Activated CD4-positive, CD25-positive, alpha-beta regulatory T cell treated with anti-CD3 and anti-CD28 coated beads, Interleukin-2, amount 50 U/mL, for 16 hours (primary cell): ENCODE measurements around the gene KLHL29.

Experiments used
- DNase-seq: peaks from one replicate; pipeline ENCODE4 v3.0.0-alpha.2; 2020; ENCODE audit warnings: low read depth, low spot score

The KLHL29 gene

GRCh38 chr2:23615216-23616020, 230.4 kb downstream of the KLHL29 start:
- DNase-seq, result no peak

DNA sequence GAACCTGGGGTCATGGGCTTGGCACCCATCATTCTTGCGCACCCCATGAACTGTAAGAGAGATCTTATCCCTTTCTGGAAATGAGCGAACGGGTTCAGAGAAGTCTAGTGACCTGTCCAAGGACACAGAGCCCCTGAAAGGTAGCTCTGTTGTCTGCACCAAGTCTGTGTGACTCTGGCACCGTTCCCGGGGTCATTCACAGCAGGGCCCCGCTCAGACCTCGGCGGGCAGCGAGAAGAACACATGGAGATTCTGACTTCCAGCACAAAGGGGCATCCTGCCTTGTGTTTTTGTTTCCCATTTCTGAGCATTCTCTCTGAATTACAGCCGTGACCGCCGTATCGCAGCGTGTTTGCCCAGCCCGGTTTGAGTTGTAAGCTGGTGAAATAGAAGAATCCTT, 231.7 kb downstream of the KLHL29 start:
- DNase-seq, result no peak

DNA sequence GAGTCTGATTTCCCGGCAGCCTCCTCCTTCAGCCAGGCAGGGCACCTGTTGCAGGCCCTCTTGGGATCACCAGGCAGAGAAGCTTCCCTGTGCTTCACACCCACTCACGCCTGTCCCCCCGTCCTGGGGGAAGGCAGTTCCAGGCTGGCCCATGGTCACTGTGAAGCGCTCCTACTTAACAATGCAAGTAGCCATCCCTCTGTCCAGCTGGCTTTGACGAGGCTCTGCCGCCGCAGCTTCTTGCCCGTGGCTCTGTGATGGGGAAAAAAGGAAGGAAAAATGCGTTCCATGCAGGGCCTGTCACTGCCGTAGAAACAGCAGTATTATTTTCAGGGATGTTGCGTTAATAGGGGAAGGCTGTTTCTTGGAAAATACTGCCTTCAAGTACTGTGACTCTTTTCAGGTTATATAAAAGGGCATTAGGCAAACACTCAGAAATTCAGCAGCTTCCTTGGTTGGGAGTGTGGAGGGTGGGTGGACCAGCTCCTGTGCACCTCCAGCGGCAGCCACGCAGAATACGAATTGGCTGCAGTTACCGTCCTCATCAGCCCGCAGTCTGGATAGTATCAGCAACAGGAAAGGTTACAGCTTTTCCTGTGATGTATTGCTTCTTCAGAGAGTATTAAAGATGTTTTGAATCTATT, 232.3 kb downstream of the KLHL29 start:
- DNase-seq, result no peak

- DNase-seq, result no peak
These were observed 232.8 kb downstream of the KLHL29 start for GRCh38 chr2:23617811-23618215.

DNA sequence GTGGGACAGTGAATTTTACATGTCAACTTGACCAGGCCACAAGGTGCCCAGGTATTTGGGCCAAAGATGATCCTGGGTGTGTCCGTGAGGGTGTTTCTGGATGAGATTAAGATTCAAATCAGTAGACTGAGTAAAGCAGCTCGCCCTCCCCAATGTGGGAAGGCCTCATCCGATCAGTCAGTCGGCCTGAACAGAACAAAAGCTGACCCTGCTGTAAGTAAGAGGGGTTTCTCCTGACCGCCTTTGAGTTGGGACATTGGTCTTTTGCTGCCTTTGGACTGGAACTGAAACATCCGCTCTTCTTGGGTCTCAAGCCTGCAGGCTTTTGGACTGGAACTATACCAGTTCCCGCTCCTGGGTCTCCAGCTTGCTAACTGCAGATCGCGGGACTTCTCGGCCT, 233.3 kb downstream of the KLHL29 start:
- no peak for DNase-seq

GRCh38 chr2:23618794-23619530, 234.0 kb downstream of the KLHL29 start:
- no peak for DNase-seq

DNA sequence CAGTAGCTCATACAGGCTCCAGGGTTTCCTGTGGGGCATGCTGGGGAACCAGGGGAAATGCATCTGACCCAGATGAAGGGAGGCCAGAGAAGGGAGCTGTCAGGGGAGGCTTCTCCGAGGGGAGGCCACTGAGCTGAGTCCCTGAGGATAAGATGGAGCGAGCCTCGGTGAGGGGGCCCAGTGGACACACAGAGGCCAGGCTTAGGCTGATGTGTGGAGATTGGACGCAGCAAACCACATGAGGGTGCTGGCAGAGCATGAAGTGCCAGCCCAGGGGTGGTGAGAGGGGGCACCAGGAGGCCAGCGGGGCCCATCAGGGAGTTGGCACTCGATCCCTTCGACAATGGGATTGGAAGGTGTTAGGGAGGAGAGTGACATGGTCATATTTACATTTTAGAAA, 235.0 kb downstream of the KLHL29 start:
- no peak for DNase-seq

GRCh38 chr2:23620841-23621341, 235.9 kb downstream of the KLHL29 start:
- DNase-seq, result no peak

DNA sequence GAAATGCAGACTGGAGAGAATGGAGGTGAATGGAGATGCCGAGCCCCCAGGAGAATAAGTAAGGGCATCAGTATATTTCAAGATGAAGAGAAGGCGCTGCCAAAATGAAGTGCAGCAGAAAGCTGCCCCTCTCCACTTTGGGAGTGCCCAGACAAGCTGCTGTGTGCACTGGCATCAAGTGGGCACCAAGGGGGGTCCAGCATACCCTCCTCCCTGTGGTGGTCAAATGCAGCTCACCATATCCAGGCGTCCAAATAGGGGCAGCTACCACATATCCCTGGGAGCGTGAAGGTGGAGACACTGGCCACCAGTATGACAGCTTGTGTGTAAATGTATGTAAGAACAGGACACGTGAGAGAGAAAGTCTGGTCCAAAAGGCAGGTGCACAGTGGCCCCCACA, 236.6 kb downstream of the KLHL29 start:
- DNase-seq, result no peak

GRCh38 chr2:23622466-23622865, 237.5 kb downstream of the KLHL29 start:
- no peak for DNase-seq

DNA sequence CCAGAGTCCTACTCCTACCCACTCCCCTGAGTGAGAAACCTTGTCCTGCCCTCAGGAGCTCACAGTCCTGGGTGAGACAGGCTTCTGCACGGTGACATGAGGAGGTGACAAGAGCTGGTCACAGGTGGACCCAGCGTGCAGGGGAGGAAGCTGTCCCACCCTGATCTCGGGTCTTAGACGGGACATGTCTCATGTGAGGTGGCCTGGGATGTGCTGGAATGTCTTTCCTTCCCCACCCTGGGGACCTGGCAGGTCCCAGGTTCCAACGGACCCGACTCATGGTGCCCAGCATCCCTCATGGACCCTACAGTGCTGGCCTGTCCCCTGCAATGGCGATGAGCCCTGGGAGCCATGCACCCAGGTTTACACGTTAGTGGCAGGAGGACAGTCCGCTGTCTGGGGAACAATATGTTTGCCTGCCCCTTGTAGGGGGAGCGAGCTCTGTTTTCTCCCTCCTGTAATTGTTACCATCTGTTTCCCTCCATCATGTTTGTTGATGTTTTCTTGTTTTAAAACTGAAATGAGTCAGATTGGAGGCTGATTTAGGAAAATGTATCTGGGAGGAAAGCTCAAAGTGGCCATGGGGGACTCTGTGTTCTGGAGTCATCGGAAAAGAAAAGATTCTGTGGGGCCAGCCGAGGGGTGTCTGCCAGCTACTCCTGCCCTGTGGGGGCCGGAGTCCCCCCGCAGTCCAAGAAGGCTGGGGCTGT, 238.1 kb downstream of the KLHL29 start:
- no peak for DNase-seq

- no peak for DNase-seq
These were observed 239.4 kb downstream of the KLHL29 start for GRCh38 chr2:23624378-23624777.

GRCh38 chr2:23624915-23625314, 239.9 kb downstream of the KLHL29 start:
- no peak for DNase-seq

DNA sequence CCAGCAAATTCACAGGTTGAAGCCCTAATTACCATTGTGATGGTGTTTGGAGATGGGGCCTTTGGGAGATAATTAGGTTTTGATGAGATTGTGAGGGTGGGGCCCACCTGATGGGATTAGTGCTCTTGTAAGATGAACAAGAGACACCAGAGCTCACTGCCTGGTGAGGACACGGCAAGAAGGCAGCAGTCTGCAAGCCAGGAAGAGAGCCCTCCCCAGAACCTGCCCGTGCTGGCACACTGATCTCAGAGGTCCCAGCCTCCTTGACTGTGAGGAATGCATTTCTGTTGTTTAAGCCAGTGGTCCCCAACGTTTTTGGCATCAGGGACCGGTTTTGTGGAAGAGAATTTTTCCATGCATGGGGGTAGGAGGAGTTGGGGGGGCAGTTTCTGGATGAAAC, 240.7 kb downstream of the KLHL29 start:
- no peak for DNase-seq

GRCh38 chr2:23626701-23627230, 241.8 kb downstream of the KLHL29 start:
- no peak for DNase-seq

GRCh38 chr2:23627236-23628009, 242.4 kb downstream of the KLHL29 start:
- DNase-seq, result no peak

DNA sequence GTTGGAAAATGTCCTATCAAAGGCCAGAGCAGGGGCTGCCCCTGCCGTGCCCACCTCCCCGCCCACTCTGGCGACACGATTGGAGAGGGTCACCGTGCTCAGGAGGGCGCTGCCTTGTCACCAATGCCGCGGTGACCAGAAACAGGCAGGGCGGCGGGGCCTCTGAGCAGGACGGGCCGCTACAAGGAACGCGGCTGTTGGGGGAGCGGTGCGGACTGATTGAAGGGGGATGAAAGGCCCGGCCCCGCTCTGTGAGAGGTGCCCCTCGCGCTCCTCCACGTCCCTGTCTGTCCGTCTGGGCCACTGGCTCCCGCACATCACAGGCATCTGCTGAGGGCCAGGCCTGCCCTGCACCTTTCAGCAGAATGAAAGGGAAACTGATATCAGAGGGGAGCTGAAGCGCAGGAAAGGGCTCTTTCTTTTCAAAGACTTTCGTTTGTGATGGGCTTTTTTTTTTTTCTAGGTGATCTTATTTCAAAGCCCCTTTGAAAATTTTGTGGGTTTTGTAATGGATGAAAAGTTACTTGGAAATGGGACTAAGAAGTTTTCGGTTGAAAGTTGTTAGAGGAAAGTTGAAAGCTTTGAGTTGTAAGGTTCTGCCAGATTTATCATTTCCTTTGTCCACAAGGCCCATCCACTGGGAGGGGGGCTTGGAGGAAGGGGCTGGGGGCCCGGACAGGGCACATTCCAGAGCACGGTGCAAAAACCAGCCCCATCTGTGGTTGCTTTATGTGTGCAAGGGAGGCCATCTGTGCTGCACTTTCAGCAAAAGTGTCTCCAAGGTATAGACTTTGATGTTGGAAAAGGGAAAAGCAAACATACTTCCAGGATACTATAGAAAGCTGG, 244.2 kb downstream of the KLHL29 start:
- no peak for DNase-seq

GRCh38 chr2:23629772-23630480, 244.9 kb downstream of the KLHL29 start:
- DNase-seq, result no peak

GRCh38 chr2:23630961-23631360, 246.0 kb downstream of the KLHL29 start:
- DNase-seq, result no peak
